Neural crest cell (in vitro differentiated cells): ENCODE results near the gene CTSE. TPM values are rescaled to one million over a fixed set of nuclear protein-coding genes. Genes with fewer than 3 reads are reported as not detected.

Experiments
- DNase-seq: peaks from one replicate; pipeline ENCODE4 v3.0.0; 2021; ENCODE audit warnings: low read depth, mixed read lengths, low spot score
- H3K27ac Mint-ChIP-seq: one replicate; pipeline ENCODE4 v1.8.0; 2021; ENCODE audit warnings: mild to moderate bottlenecking, mixed read lengths; ENCODE audit not compliant: unreplicated experiment
- H3K27me3 Mint-ChIP-seq: 2 replicates; pipeline ENCODE4 v1.8.0; 2021; ENCODE audit warnings: low read depth, mild to moderate bottlenecking, mixed read lengths
- H3K36me3 Mint-ChIP-seq: 2 replicates; pipeline ENCODE4 v1.8.0; 2021; ENCODE audit warnings: low read depth, mild to moderate bottlenecking, mixed read lengths
- H3K4me1 Mint-ChIP-seq: 2 replicates; pipeline ENCODE4 v1.8.0; 2021; ENCODE audit warnings: mixed read lengths
- H3K4me3 Mint-ChIP-seq: one replicate; pipeline ENCODE4 v1.8.0; 2021; ENCODE audit warnings: mild to moderate bottlenecking, mixed read lengths
- H3K9me3 Mint-ChIP-seq: 2 replicates; pipeline ENCODE4 v1.8.0; 2021; ENCODE audit warnings: mixed read lengths
- total RNA-seq: library from RNA; stranded (reverse); gene quantifications from 2 replicates; pipeline ENCODE4 v1.2.1, GENCODE V29; 2021
- TF ChIP-seq, protein P1 (sequence below): fragments of 200-600 bp; sonication (generic); conservative IDR thresholded peaks from 2 replicates; pipeline ENCODE4 v1.5.0; 2021; ENCODE audit warnings: antibody characterized with exemption, mild to moderate bottlenecking

CTSE gene
- total RNA-seq, 1 donor from 2014 or later: not detected

DNA sequence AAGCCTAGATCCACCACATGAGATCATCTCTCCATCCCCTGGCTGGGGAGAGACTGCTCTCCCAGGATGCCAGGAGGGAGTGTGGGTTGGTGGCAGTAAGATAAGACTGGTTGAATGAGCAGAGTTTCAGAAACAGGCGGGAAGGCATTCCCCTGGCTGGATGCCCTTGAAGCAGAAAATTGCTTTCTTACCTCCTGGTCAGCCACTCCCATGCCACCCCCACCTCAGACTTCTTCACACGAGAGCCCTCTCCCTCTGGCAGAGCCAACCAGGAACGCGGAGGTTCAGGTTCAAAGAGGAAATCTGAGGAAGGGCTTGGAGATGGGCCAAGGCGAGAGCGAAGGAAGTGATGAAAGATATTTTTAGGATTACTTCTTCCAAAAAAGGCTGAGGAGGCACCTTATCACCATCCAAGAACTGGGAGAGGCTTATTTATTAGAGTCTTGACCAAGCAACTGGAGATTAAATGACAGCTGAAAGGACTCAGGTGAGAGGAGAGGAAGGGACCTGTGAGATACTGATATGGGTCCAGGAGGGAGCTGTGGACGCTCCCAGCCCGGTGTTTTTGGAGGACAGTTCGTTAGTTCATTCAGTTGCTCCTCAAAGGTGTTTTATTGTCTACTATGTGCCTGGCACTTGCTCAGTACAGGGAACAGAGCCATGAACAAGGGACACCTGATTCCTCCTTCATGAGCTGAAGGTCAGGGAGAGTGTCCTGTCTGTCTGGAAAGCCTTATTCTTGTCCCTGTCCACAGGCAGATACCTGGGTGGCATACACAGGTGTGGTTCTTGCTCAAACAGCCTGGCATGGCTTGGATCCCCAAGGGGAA lies 61.5 kb downstream of the CTSE start:
- Mint-ChIP-seq H3K27ac (no peak overlapping the region), H3K4me3 (no peak overlapping the region), H3K36me3 (no peaks in the 10 kb centered on the region), H3K9me3 (no peaks in the 10 kb centered on the region), H3K4me1 (peaks cover 29% of the 10 kb centered on the region), H3K27me3 (no peaks in the 10 kb centered on the region)
- TF ChIP-seq, protein P1, sequence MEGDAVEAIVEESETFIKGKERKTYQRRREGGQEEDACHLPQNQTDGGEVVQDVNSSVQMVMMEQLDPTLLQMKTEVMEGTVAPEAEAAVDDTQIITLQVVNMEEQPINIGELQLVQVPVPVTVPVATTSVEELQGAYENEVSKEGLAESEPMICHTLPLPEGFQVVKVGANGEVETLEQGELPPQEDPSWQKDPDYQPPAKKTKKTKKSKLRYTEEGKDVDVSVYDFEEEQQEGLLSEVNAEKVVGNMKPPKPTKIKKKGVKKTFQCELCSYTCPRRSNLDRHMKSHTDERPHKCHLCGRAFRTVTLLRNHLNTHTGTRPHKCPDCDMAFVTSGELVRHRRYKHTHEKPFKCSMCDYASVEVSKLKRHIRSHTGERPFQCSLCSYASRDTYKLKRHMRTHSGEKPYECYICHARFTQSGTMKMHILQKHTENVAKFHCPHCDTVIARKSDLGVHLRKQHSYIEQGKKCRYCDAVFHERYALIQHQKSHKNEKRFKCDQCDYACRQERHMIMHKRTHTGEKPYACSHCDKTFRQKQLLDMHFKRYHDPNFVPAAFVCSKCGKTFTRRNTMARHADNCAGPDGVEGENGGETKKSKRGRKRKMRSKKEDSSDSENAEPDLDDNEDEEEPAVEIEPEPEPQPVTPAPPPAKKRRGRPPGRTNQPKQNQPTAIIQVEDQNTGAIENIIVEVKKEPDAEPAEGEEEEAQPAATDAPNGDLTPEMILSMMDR: no peak
- DNase-seq: no peak

DNA sequence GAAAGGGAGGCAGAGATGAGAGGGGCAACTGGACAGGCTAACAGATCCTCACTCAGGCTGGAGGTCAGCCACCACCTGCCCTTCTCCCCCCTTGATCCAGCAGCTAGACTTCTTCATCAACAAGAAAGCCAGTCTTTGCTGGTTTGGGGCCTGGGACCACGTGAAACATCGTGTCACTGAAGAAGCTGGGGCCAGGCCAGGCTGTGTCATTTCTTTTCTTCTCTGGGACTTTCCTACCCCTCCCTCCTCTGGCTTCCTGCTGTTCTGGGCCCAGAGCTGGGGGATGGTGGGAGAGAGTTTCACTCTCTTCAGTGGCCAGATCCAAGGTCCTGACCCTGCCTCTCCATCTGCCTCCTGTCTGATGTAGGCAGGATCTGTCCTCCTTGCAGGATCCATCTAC lies 62.3 kb downstream of the CTSE start:
- TF ChIP-seq, protein P1: no peak
- no peak for DNase-seq
- peak overlapping the region; percentile 62 for H3K27ac Mint-ChIP-seq
- H3K4me1 Mint-ChIP-seq: peaks cover 29% of the 10 kb centered on the region
- H3K9me3 Mint-ChIP-seq: no peaks in the 10 kb centered on the region
- H3K36me3 Mint-ChIP-seq: no peaks in the 10 kb centered on the region
- peaks cover 2% of the 10 kb centered on the region for H3K27me3 Mint-ChIP-seq
- no peak overlapping the region for H3K4me3 Mint-ChIP-seq

DNA sequence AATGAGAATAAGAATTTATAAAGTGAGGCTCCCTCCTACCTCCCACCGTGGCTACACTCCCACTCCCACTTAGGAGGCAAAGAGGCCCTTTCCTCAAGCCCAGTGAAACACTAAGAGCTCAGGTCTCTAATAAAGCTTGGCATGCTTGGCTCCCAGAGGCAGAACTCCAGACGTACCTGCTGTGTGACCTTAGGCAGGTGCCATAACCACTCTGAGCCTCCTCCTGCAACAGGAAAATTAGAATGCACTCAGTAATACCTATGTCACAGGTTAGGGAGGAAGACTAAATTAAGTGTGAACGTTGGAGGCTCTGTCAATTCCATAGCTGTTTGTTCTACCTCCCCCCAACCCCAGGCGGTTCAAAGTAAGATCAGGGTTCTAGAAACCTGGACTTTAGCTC lies 63.9 kb downstream of the CTSE start:
- Mint-ChIP-seq H3K4me1 (peaks cover 21% of the 10 kb centered on the region), H3K27ac (no peak overlapping the region), H3K27me3 (peaks cover 10% of the 10 kb centered on the region), H3K36me3 (no peaks in the 10 kb centered on the region), H3K4me3 (no peak overlapping the region), H3K9me3 (no peaks in the 10 kb centered on the region)
- no peak for DNase-seq
- TF ChIP-seq, protein P1: no peak

Other genes with a start within 250 kb of the CTSE start
- gene RAB29, start 248.4 kb downstream of the CTSE start, total RNA-seq: 8.8 and 9.0 TPM in 2 replicates
- gene SLC41A1, start 210.7 kb downstream of the CTSE start, total RNA-seq: 21.4 and 25.7 TPM in 2 replicates
- not detected in 2 replicates for gene PM20D1, start 173.8 kb downstream of the CTSE start, total RNA-seq
- gene SLC26A9, start 80.4 kb downstream of the CTSE start, total RNA-seq: 0.16 TPM in 1 of 2 replicates, not detected in the other
- 4.4 and 4.5 TPM in 2 replicates for gene RAB7B, start 20.5 kb downstream of the CTSE start, total RNA-seq
- gene RHEX, start 29.3 kb upstream of the CTSE start, total RNA-seq: 0.48 and 0.93 TPM in 2 replicates
- not detected in 2 replicates for gene AVPR1B, start 93.5 kb upstream of the CTSE start, total RNA-seq
- gene FAM72A, start 178.9 kb upstream of the CTSE start, total RNA-seq: 11.2 and 13.0 TPM in 2 replicates
- gene SRGAP2, start 179.6 kb upstream of the CTSE start, total RNA-seq: 117 and 126 TPM in 2 replicates